D721Med (cell line): ENCODE data around the gene IL4I1.

Source experiments
- DNase-seq: peaks from one replicate; pipeline ENCODE4 v3.0.0; 2011; ENCODE audit warnings: low spot score; ENCODE audit not compliant: insufficient read length
- FAIRE-seq: peaks from 2 replicates; lab custom pipeline; 2011; peaks lifted over from hg19 to GRCh38; lab: Jason Lieb, UNC
- CTCF ChIP-seq: IDR thresholded peaks from 2 replicates; pipeline ENCODE4 v1.5.1; 2012; ENCODE audit warnings: mild to moderate bottlenecking, control low read depth; ENCODE audit not compliant: insufficient read depth; ENCODE audit errors: missing control alignments

The IL4I1 gene

GRCh38 chr19:49852631-49853126 lies 44.0 kb downstream of the IL4I1 start:
- FAIRE-seq = no peak

GRCh38 chr19:49851456-49852259 lies 45.0 kb downstream of the IL4I1 start:
- peak; percentile 27 for DNase-seq
- no peak for TF ChIP-seq CTCF
- FAIRE-seq = no peak

More at GRCh38 chr19:49852631-49853126, 44.0 kb downstream of the IL4I1 start:
- peak; percentile 4 for DNase-seq
- TF ChIP-seq CTCF = no peak

- FAIRE-seq (no peak), DNase-seq (peak; percentile 93)
Observed at GRCh38 chr19:49850487-49851342, 46.0 kb downstream of the IL4I1 start, which contains the start of gene PTOV1. TSS of gene PTOV1 (plus strand) at chr19:49851159.

GRCh38 chr19:49850221-49850486 lies 46.5 kb downstream of the IL4I1 start:
- FAIRE-seq = no peak
- TF ChIP-seq CTCF = no peak

More at GRCh38 chr19:49850487-49851342, 46.0 kb downstream of the IL4I1 start, which contains the start of gene PTOV1:
- TF ChIP-seq CTCF = no peak

GRCh38 chr19:49849433-49850220 lies 47.1 kb downstream of the IL4I1 start:
- FAIRE-seq = no peak
- no peak for TF ChIP-seq CTCF
- no peak for DNase-seq

More at GRCh38 chr19:49850221-49850486, 46.5 kb downstream of the IL4I1 start:
- no peak for DNase-seq

GRCh38 chr19:49848938-49849337 lies 47.7 kb downstream of the IL4I1 start:
- DNase-seq (no peak), FAIRE-seq (no peak)
- no peak for TF ChIP-seq CTCF
